HG03378 (cell line): ENCODE results near the gene KSR1.

ENCODE experiments used
- ATAC-seq: cut with Tn5 transposase; IDR thresholded peaks from one replicate; pipeline ENCODE4 v1.9.1; 2021; ENCODE audit warnings: mild to moderate bottlenecking, moderate library complexity; ENCODE audit not compliant: unreplicated experiment

The KSR1 gene

GRCh38 chr17:27471321-27472269 is 15.3 kb downstream of the KSR1 start:
- peak; percentile 71 for ATAC-seq

GRCh38 chr17:27473190-27473747 is 17.0 kb downstream of the KSR1 start:
- ATAC-seq = no peak

GRCh38 chr17:27473748-27474609 is 17.7 kb downstream of the KSR1 start:
- ATAC-seq = peak; percentile 36

GRCh38 chr17:27475070-27475673 is 18.9 kb downstream of the KSR1 start:
- no peak for ATAC-seq

DNA sequence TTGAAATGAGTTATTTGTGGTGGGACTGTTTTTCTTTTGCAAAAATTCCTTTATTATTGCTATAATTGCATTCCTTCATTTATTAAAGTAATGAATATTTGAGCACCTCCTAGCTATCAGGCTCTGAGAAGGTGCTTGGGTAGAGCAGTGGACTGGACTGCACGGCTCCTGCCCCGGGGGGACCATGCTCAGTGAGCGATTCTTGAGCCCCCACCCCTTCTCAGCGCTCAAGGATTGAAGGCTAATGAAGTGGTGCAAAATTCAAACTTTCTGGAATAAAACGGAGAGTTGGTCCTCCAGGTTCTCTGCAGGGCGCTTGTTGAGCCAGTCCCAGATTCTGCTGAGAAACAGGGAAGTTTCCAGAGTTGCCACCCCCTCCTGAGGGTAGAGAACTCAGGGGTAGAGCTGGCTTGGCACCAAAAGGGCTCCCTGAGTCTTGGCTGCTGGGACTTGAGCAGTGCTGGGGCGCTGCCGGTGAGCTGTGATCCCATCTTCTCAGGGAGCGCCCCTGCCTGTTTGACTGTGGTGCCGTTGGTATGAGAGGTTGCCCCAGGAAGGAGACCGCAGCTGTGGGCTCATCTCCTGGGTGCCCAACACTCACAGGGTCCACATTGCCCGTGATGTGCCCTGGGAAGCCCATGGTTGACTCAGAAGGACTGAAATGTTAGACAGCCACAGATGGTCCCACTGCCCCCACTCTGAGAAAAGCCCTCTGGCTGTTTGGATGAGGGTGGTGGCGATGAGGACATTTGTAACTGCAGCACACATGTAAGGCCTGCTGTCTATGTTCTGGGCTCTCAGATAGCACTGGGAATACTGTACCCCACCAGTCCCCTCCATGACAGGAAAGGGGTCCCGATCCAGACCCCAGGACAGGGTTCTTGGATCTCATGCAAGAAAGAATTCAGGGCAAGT is 20.0 kb downstream of the KSR1 start:
- no peak for ATAC-seq

- peak; percentile 35 for ATAC-seq
These were observed 21.0 kb downstream of the KSR1 start for GRCh38 chr17:27477050-27477888.

- no peak for ATAC-seq
These were observed 21.9 kb downstream of the KSR1 start for GRCh38 chr17:27477971-27478684.

DNA sequence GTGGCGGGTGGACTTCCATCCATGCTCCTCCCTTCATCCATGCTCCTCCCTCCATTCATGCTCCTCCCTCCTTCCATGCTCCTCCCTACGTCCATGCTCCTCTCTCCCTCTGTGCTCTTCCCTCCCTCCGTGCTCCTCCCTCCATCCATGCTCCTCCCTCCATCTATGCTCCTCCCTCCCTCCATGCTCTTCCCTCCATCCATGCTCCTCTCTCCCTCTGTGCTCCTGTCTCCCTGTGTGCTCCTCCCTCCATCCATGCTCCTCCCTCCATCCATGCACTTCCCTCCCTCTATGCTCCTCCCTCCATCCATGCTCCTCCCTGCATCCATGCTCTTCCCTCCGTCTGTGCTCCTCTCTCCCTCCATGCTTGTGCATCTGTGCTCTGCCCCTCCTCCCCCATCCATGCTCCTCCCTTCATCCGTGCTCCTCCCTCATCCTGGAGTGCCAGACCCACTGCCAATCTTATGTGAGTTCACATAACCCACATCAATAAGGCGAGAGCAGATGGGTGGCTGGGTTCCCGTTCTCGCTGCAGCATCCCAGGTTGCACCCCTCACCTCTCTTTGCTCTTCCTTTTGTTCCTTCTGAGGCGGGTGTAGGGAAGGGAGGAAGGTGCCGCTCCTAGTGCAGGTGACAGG is 22.8 kb downstream of the KSR1 start:
- no peak for ATAC-seq

GRCh38 chr17:27479838-27480237 is 23.6 kb downstream of the KSR1 start:
- ATAC-seq = no peak

DNA sequence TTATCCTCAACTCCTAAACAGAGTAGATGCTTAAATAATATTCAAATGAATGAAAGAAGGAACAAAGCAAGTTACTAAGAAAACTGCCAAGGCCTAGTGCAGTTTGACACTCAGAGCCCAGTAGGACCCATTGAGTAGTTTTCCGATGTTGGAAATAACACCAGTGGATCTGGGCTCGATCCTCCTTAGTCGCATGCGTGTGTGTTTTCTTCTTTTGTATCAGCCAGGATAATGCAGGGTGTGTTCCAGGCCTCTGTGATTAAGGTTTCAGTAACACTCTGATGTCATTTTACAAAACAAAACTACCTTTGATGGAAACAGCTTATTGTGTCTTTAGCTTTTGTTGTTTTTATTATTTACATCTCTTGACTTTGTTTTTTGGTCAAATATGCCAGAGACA is 24.5 kb downstream of the KSR1 start:
- no peak for ATAC-seq

GRCh38 chr17:27481327-27481726 is 25.1 kb downstream of the KSR1 start:
- peak; percentile 38 for ATAC-seq

GRCh38 chr17:27485125-27485524 is 28.9 kb downstream of the KSR1 start:
- no peak for ATAC-seq

DNA sequence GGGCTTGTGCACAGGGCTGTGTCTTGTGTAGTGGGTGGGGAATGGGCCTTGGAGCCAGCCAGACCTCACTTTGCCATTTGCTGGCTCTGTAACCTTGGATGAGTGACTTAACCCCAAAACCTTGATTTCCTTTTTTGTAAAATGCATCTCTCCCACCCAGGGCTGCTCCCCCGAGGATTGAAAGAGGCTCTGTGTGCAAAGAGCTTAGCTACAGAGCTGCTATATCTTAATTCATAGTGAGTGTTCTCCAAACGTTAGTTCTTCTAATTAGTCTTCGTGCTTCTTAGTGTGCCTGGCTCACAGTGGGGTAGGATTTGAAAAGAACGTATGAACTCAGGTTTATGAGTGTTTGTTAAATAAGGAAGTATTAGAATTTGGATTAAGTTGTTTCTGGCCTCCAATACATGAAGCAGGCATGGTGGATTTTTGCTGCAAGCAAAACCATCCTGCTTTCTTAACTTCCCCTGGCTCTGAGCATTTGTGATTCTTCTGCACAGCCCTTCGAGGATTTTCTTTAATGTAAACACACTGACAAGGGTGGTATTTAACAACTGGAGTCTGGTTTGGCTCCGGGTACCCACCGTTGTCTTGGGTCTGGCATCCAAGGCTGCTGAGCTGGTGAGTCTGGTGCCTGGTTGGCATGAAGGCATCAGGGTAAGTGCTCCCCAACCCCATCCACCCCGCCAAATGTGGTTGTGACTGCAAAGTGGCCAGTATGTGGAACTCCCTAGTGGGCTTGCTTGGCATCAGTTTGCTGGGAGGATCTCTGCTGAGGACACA is 29.7 kb downstream of the KSR1 start:
- ATAC-seq = no peak

GRCh38 chr17:27486741-27487140 is 30.5 kb downstream of the KSR1 start:
- ATAC-seq = no peak

DNA sequence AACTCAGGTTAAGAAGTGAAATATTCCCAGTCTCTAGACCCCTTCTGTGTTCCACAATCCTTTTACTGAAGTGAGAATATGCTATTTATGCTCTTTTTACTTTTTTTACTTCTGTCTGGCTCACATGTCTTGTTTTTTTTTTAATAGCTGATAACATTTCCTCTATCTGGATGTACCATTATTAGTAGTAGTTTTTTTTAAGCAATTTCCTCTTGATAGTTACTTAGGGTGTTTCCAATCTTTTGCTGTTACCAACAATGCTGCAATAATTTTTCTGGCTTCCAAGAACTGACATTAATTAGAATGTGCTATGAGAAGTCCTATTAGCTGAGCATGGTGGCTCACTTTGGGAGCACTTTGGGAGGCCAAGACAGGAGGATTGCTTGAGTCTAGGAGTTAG is 32.0 kb downstream of the KSR1 start:
- no peak for ATAC-seq

- no peak for ATAC-seq
These were observed 32.9 kb downstream of the KSR1 start for GRCh38 chr17:27489045-27489715.

DNA sequence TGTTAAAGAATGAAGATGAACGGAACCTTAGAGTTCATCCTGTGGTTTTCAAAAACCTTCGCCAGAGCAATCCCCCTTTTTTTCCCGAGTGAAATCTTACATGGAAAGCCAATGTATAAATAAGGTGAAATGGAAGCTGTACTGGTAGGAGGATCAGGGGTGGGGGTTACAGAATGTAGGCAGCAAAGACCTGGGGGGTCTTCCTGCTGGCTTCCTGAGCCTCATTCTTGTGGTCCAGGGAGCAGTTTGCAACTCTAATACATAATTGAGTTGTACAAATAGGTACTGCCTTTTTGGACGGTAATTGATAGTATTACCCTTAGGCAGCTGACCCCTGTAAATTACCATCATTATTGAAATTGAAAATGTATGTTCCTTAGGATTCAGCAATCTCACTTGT is 34.1 kb downstream of the KSR1 start:
- no peak for ATAC-seq
